SK-MEL-5 (cell line): ENCODE measurements around the gene ZNF749. TPM values are rescaled to one million over a fixed set of nuclear protein-coding genes. Genes with fewer than 3 reads are reported as not detected.
"Not testable (repeated sequence)": the region's sequence is repeated elsewhere in the genome, so short reads cannot be mapped to it uniquely, and the experiment has no call there.

Experiments
- DNase-seq: peaks from one replicate; pipeline ENCODE4 v3.0.0-alpha.2; 2016; ENCODE audit warnings: low read depth, low spot score
- in situ Hi-C: cut with HindIII; loops from 2 replicates; pipeline ENCODE4 v1.10.0; 2016; ENCODE audit warnings: low sequenced_read_pairs, high pct_unique_total_duplicates, low pct_unique_long_range_greater_than_20kb
- small RNA-seq, 2 experiments: library from RNA; depleted of rRNA; stranded (forward); fragments of <200 nt; gene quantifications; one replicate each; pipeline ENCODE3, GENCODE V24; 2014
- total RNA-seq: library from RNA; depleted of rRNA; stranded (reverse); fragments of >200 nt; shearing (Covaris generic); gene quantifications from 2 replicates; pipeline ENCODE4 v1.2.3, GENCODE V29; 2014; rRNA removed

ZNF749 gene
- total RNA-seq, 1 experiment from 2014 or later: 9.8 TPM

DNA sequence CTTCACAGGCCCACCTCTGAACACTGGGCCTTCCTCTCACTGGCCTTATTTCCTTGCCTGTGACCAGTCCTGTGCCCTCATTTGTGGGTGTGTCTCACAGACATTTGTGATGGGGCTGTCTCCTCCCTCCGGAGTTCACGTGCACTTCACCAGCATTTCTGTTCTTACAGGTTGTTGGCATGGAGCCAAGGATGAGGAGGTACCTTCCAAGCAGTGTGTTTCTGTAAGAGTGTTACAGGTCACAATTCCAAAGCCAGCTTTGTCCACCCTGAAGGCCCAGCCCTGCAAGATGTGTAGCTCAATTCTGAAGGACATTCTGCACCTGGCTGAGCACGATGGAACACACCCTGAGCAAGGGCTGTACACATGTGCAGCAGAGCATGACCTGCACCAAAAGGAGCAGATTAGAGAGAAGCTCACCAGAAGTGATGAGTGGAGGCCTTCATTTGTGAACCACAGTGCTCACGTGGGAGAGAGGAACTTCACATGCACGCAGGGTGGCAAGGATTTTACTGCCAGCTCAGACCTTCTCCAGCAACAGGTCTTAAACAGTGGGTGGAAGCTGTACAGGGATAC, 8.1 kb downstream of the ZNF749 start:
- in situ Hi-C loops: no loop called here

GRCh38 chr19:57452307-57452706, 17.2 kb downstream of the ZNF749 start:
- in situ Hi-C loops: no loop called here
- DNase-seq: no peak

More for the DNA sequence above, 8.1 kb downstream of the ZNF749 start:
- DNase-seq: no peak

GRCh38 chr19:57465680-57466381, 30.7 kb downstream of the ZNF749 start:
- in situ Hi-C loops: no loop called here
- peak; percentile 74 for DNase-seq

DNA sequence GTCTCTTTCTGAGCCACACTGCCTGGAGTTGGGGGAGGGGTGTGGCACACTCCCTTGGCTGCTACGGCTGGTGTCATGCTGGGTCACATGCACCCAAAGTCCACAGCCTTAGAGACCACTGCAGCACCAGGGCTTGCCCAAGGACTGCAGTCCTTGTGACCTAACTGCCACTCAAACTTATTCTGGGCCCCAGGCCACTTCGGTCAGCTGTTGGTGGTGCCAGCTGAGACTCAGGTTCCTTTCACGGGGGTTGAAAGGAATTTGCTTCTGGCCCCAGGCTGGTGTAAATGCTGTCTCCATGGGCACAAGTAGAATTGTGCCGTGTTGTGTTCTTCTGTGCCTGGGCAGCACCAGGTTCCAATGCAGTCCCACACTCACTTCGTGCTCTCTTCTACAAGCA, 31.4 kb downstream of the ZNF749 start:
- in situ Hi-C loops: no loop called here
- DNase-seq: no peak

GRCh38 chr19:57473646-57474045, 38.5 kb downstream of the ZNF749 start:
- DNase-seq: no peak
- in situ Hi-C loops: no loop called here

DNA sequence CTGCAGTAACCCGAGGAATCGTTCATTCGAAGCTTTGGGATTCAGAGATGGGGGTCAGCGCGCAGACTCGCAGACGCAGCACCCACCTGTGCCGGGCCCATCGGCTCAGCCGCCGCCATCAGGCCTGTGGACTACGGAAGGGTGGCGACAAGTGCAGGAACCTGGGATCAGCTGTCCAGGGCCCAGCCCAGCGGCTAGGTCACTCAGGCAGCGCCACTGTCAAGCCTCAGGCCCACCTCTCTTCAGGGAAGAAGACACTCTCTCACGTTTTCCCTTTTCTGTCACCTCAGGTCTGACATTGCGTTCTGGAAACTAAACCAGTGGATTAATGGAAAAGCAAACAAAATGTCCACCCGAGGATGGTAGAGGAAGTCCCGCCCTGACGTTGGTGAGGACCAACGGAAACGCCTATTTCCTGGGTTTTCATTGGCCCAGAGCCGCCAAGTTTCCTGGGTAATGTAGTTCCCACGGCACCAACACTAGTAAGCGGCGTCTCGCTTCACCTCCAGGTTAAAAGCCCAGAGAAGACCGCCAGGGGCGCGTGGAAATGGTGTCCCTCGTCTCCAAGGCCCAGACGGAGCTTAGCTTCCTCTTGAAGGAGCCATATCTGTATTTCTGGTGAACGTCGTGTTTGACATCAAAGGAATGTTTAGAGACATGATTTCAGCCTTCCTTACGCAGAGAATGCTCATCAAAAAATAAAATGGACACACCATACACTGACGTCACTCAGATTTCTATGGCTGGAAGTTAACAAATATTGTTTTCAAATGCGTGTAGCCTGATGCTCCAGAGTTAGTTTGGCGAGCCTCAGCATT, 42.3 kb downstream of the ZNF749 start, which contains the start of gene ZNF772:
Gene ZNF772 (minus strand): TSS at position 376 of the 818 bp plus-strand sequence. CDS start 257 bp downstream, at position 119.
- peak; percentile 91 for DNase-seq
- in situ Hi-C loops: no loop called here

DNA sequence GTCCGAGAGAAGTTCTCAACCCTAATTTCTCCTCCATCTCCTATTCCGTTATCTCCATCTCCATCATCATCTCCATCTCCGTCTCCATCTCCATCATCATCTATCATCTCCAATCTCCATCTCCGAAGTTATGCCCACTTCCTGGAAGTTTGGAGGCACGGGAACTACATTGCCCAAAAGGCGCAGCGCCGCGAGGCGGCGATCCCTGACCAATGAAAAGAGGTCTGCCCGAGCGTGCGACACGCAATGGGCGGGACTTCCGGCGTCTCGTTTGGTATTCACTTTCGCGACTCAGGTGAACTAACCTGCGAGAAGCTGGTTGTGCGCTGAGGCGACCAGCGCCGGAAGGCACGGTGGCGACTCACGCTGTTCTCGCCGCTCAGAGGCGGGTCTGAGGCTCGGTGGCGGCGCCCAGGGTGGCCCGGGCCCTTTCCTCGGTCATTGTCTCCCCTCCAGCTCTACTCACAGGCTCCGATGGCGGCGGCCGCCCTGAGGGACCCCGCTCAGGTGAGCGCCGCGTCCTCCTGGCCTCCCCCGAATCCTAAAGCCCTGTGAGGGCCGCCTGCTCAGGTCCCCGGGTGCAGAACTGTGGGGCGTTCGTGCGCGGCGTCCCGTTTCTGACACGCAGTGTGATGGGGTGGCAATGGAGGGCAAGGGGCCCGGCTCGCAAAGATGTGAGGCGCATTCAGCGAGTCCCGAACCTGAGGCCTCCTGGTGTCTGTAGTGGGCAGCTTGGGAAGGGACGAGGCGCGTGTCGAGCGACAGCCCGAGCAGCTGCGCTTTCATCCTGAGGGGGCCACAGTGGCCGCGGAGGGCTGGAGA, 52.6 kb downstream of the ZNF749 start, which contains the start of gene ZNF419:
Gene ZNF419 (plus strand): TSS at position 274 of the 822 bp plus-strand sequence. CDS start 201 bp downstream, at position 475.
- in situ Hi-C loops: not testable (repeated sequence)
- peak; percentile 85 for DNase-seq

- DNase-seq, in situ Hi-C loops: not testable (repeated sequence)
Measured at GRCh38 chr19:57488299-57488644, 53.1 kb downstream of the ZNF749 start.

Small RNA genes lying within 50 kb of the gene (small RNA-seq; reads per million reads assigned to genes)
- 0 reads per million in 2 experiments for gene VN1R107P

Other genes starting within 250 kb of the ZNF749 start
- gene ZNF264, start 243.8 kb upstream of the ZNF749 start, total RNA-seq: 6.3 and 13.6 TPM in 2 replicates
- gene AURKC, start 204.3 kb upstream of the ZNF749 start, total RNA-seq: not detected in 2 replicates
- gene ZNF805, start 194.7 kb upstream of the ZNF749 start, total RNA-seq: 10.4 and 11.0 TPM in 2 replicates
- 33.7 and 35.5 TPM in 2 replicates for gene ZNF460, start 154.8 kb upstream of the ZNF749 start, total RNA-seq
- 7.4 TPM in 2 replicates for gene ZNF543, start 114.9 kb upstream of the ZNF749 start, total RNA-seq
- 6.7 and 7.6 TPM in 2 replicates for gene ZNF304, start 84.1 kb upstream of the ZNF749 start, total RNA-seq
- 12.4 and 14.8 TPM in 2 replicates for gene TRAPPC2B, start 71.8 kb upstream of the ZNF749 start, total RNA-seq
- gene ZNF547, start 71.8 kb upstream of the ZNF749 start, total RNA-seq: 1.5 and 1.8 TPM in 2 replicates
- 12.7 and 13.7 TPM in 2 replicates for gene ZNF548, start 45.5 kb upstream of the ZNF749 start, total RNA-seq
- gene ZNF17, start 24.2 kb upstream of the ZNF749 start, total RNA-seq: 4.6 and 4.8 TPM in 2 replicates
- gene VN1R1, start 21.8 kb downstream of the ZNF749 start, total RNA-seq: 0.05 and 0.08 TPM in 2 replicates
- 6.6 and 6.8 TPM in 2 replicates for gene ZNF772, start 42.2 kb downstream of the ZNF749 start, total RNA-seq
- 6.5 and 8.6 TPM in 2 replicates for gene ZNF419, start 52.4 kb downstream of the ZNF749 start, total RNA-seq
- 6.6 and 10.0 TPM in 2 replicates for gene ZNF773, start 64.6 kb downstream of the ZNF749 start, total RNA-seq
- 6.6 and 7.6 TPM in 2 replicates for gene ZNF549, start 92.0 kb downstream of the ZNF749 start, total RNA-seq
- 6.1 and 7.1 TPM in 2 replicates for gene ZNF550, start 124.5 kb downstream of the ZNF749 start, total RNA-seq
- 4.5 and 4.6 TPM in 2 replicates for gene ZNF416, start 143.6 kb downstream of the ZNF749 start, total RNA-seq
- gene ZIK1, start 148.8 kb downstream of the ZNF749 start, total RNA-seq: 1.7 and 2.3 TPM in 2 replicates
- gene ZNF530, start 164.6 kb downstream of the ZNF749 start, total RNA-seq: 3.8 and 6.5 TPM in 2 replicates
- gene ZNF134, start 178.9 kb downstream of the ZNF749 start, total RNA-seq: 15.4 and 16.3 TPM in 2 replicates
- 10.4 TPM in 2 replicates for gene ZNF211, start 197.8 kb downstream of the ZNF749 start, total RNA-seq
- gene ZSCAN4, start 233.6 kb downstream of the ZNF749 start, total RNA-seq: not detected in 2 replicates
- gene ZNF551, start 246.7 kb downstream of the ZNF749 start, total RNA-seq: 10.0 and 15.2 TPM in 2 replicates